ENCODE measurements around the gene CEP57L1.
"Not testable (repeated sequence)": the region's sequence is repeated elsewhere in the genome, so short reads cannot be mapped to it uniquely, and the experiment has no call there.

Gene CEP57L1

GRCh38 chr6:109118337-109118736 lies 23.0 kb downstream of the CEP57L1 start:
- DNase-seq (ENCODE audit: low read depth): no peak
- TF ChIP-seq CTCF (IDR thresholded peaks at IDR 0.05; ENCODE audit: low read depth, low read length, missing control alignments): no peak
- H3K4me3 ChIP-seq (ENCODE audit: low read depth, low read length): no peak overlapping the region
- in situ Hi-C loops (cut with HindIII; ENCODE audit: low sequenced_read_pairs): no loop called here

GRCh38 chr6:109118871-109119354 lies 23.6 kb downstream of the CEP57L1 start:
- no peak overlapping the region for H3K4me3 ChIP-seq (ENCODE audit: low read depth, low read length)
- in situ Hi-C loops (cut with HindIII; ENCODE audit: low sequenced_read_pairs): no loop called here
- DNase-seq (ENCODE audit: low read depth): no peak
- TF ChIP-seq CTCF (IDR thresholded peaks at IDR 0.05; ENCODE audit: low read depth, low read length, missing control alignments): no peak

GRCh38 chr6:109121411-109121810 lies 26.1 kb downstream of the CEP57L1 start:
- TF ChIP-seq CTCF (IDR thresholded peaks at IDR 0.05; ENCODE audit: low read depth, low read length, missing control alignments): no peak
- no peak overlapping the region for H3K4me3 ChIP-seq (ENCODE audit: low read depth, low read length)
- in situ Hi-C loops (cut with HindIII; ENCODE audit: low sequenced_read_pairs): no loop called here
- no peak for DNase-seq (ENCODE audit: low read depth)

GRCh38 chr6:109124219-109124618 lies 28.9 kb downstream of the CEP57L1 start:
- TF ChIP-seq CTCF (IDR thresholded peaks at IDR 0.05; ENCODE audit: low read depth, low read length, missing control alignments): no peak
- DNase-seq (ENCODE audit: low read depth): no peak
- H3K4me3 ChIP-seq (ENCODE audit: low read depth, low read length): no peak overlapping the region
- in situ Hi-C loops (cut with HindIII; ENCODE audit: low sequenced_read_pairs): no loop called here

GRCh38 chr6:109125504-109125903 lies 30.2 kb downstream of the CEP57L1 start:
- in situ Hi-C loops (cut with HindIII; ENCODE audit: low sequenced_read_pairs): no loop called here

GRCh38 chr6:109130065-109130464 lies 34.8 kb downstream of the CEP57L1 start:
- in situ Hi-C loops (cut with HindIII; ENCODE audit: low sequenced_read_pairs): no loop called here
- no peak for DNase-seq (ENCODE audit: low read depth)
- no peak overlapping the region for H3K4me3 ChIP-seq (ENCODE audit: low read depth, low read length)
- no peak for TF ChIP-seq CTCF (IDR thresholded peaks at IDR 0.05; ENCODE audit: low read depth, low read length, missing control alignments)

More at GRCh38 chr6:109125504-109125903, 30.2 kb downstream of the CEP57L1 start:
- H3K4me3 ChIP-seq (ENCODE audit: low read depth, low read length): no peak overlapping the region
- DNase-seq (ENCODE audit: low read depth): no peak
- TF ChIP-seq CTCF (IDR thresholded peaks at IDR 0.05; ENCODE audit: low read depth, low read length, missing control alignments): no peak

GRCh38 chr6:109135600-109135999 lies 40.3 kb downstream of the CEP57L1 start:
- DNase-seq (ENCODE audit: low read depth); in situ Hi-C loops (cut with HindIII; ENCODE audit: low sequenced_read_pairs); H3K4me3 ChIP-seq (ENCODE audit: low read depth, low read length): not testable (repeated sequence)

GRCh38 chr6:109136039-109136438 lies 40.7 kb downstream of the CEP57L1 start:
- in situ Hi-C loops (cut with HindIII; ENCODE audit: low sequenced_read_pairs); H3K4me3 ChIP-seq (ENCODE audit: low read depth, low read length); DNase-seq (ENCODE audit: low read depth): not testable (repeated sequence)

- H3K4me3 ChIP-seq (ENCODE audit: low read depth, low read length); in situ Hi-C loops (cut with HindIII; ENCODE audit: low sequenced_read_pairs); DNase-seq (ENCODE audit: low read depth): not testable (repeated sequence)
Measured at GRCh38 chr6:109136530-109136929, 41.2 kb downstream of the CEP57L1 start.

Measured in astrocyte of the cerebellum (primary cell).